Activated CD8-positive, alpha-beta memory T cell treated with anti-CD3 and anti-CD28 coated beads, Interleukin-2, amount 50 U/mL, for 48 hours (primary cell): ENCODE data around the gene ZNF628.

Experiments used
- DNase-seq: peaks from one replicate; pipeline ENCODE4 v3.0.0-alpha.2; 2020

ZNF628 gene

GRCh38 chr19:55530996-55531395, 54.6 kb downstream of the ZNF628 start:
- no peak for DNase-seq
